Lung (tissue), 12 donors: Measurements from ENCODE around the gene TOPORS. TPM values are rescaled to one million over a fixed set of nuclear protein-coding genes. Genes with fewer than 3 reads are reported as not detected.
A peak's percentile ranks its signal among the peaks of the same experiment; 100 is the strongest.

Experiments
- ATAC-seq: fragments of 200-7000 bp; cut with Tn5 transposase; one replicate; pipeline ENCODE4 v1.9.1; 2020; ENCODE audit warnings: moderate number of reproducible peaks; ENCODE audit not compliant: insufficient read depth, low FRiP score
- DNase-seq, 3 donors: peaks; one replicate each; pipeline ENCODE4 v3.0.0-alpha.2; 2013 to 2017
- H3K27ac ChIP-seq, 2 donors: one replicate each; pipeline ENCODE4 v1.5.1; 2013; ENCODE audit warnings: mild to moderate bottlenecking in 2 of 2, moderate library complexity in 2 of 2, control low read depth in 1 of 2, inconsistent platforms in 1 of 2, low read depth in 1 of 2, low read length in 1 of 2
- H3K27me3 ChIP-seq, 3 donors: one replicate each; pipeline ENCODE4 v1.5.1; 2013; ENCODE audit warnings: low read length in 2 of 3; ENCODE audit not compliant: control insufficient read depth in 3 of 3, insufficient read depth in 3 of 3
- H3K36me3 ChIP-seq, 4 donors: one replicate each; pipeline ENCODE4 v1.5.1; 2013; ENCODE audit warnings: low read length in 4 of 4, mild to moderate bottlenecking in 1 of 4, moderate library complexity in 1 of 4; ENCODE audit not compliant: control insufficient read depth in 4 of 4, insufficient read depth in 4 of 4
- H3K4me1 ChIP-seq, 5 donors: one replicate each; pipeline ENCODE4 v1.5.1; 2013; ENCODE audit warnings: low read length in 5 of 5, mild to moderate bottlenecking in 2 of 5, moderate library complexity in 1 of 5; ENCODE audit not compliant: control insufficient read depth in 5 of 5, insufficient read depth in 5 of 5
- H3K4me3 ChIP-seq: one replicate; pipeline ENCODE4 v1.5.1; 2013; ENCODE audit warnings: mild to moderate bottlenecking, control low read depth, moderate library complexity
- H3K9ac ChIP-seq, 2 donors: one replicate each; pipeline ENCODE4 v1.5.1; 2013; ENCODE audit warnings: low read length in 2 of 2, control low read depth in 1 of 2; ENCODE audit not compliant: insufficient read depth in 1 of 2
- H3K9me3 ChIP-seq, 4 donors: one replicate each; pipeline ENCODE4 v1.5.1; 2013; ENCODE audit warnings: low read length in 3 of 4, mild to moderate bottlenecking in 1 of 4, moderate library complexity in 1 of 4; ENCODE audit not compliant: control insufficient read depth in 4 of 4, insufficient read depth in 3 of 4
- WGBS, 2 donors: extraction: QIAGEN DNeasy Blood & Tissue Kit; methylation state at CpG; one replicate each; pipeline ENCODE4 v1.1.7; 2013; 5-methylcytosine and 5-hydroxymethylcytosine counted together
- polyA plus RNA-seq, 2 donors: library from polyadenylated mRNA; stranded (reverse); fragments of 200-250 nt; gene quantifications; one replicate each; pipeline ENCODE4 v1.2.1, GENCODE V29; 2013
- total RNA-seq, 2 donors: library from RNA; depleted of rRNA in 1 of 2; stranded (reverse); fragments of >200 nt in 1 of 2; gene quantifications; one replicate each; pipeline ENCODE4 v1.2.1, GENCODE V29; 2014 to 2021
- TF ChIP-seq, protein P1 (sequence below): IDR thresholded peaks from 2 replicates; pipeline ENCODE4 v1.5.1; 2012; ENCODE audit warnings: mild to moderate bottlenecking; ENCODE audit errors: control extremely low read depth, extremely low read depth
- donor health status: control.
- donor health status: control.
- donor health status: Bipolar disorder and iron deficiency.
- donor health status: healthy.
- donor health status: DM: yes; HTN: yes; CAD: no.

Gene TOPORS
- total and polyA plus RNA-seq, 4 donors: 6.3 to 31.4 (median 9.2) TPM

DNA sequence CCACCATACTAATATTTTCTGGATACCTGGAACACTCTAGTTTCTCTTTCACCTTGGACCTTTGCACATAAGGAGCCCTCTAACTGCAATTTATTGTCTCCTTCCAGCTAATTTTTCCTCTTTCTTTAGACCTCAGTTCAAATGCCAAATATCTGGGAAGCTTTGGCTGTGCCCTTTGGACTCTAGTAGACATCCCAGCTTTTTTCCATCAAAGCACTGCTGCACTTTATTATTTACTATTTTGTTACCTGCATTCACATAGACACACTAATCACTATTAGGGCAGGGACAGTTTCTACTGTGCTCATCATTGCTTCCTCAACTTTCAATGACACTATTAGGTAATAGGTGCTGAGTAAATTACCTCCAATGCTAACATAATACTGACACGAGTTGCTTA is 28.5 kb downstream of the TOPORS start:
- Histone ChIP-seq H3K4me1 (peaks cover 0 to 20% (median 6%) of the 10 kb centered on the region in 5 donors), H3K36me3 (peaks cover 0 to 1% (median 0%) of the 10 kb centered on the region in 4 donors), H3K27ac (no peak overlapping the region), H3K9ac (no peak overlapping the region), H3K9me3 (no peaks in the 10 kb centered on the region), H3K27me3 (no peaks in the 10 kb centered on the region), H3K4me3 (no peak overlapping the region)
- TF ChIP-seq, protein P1, sequence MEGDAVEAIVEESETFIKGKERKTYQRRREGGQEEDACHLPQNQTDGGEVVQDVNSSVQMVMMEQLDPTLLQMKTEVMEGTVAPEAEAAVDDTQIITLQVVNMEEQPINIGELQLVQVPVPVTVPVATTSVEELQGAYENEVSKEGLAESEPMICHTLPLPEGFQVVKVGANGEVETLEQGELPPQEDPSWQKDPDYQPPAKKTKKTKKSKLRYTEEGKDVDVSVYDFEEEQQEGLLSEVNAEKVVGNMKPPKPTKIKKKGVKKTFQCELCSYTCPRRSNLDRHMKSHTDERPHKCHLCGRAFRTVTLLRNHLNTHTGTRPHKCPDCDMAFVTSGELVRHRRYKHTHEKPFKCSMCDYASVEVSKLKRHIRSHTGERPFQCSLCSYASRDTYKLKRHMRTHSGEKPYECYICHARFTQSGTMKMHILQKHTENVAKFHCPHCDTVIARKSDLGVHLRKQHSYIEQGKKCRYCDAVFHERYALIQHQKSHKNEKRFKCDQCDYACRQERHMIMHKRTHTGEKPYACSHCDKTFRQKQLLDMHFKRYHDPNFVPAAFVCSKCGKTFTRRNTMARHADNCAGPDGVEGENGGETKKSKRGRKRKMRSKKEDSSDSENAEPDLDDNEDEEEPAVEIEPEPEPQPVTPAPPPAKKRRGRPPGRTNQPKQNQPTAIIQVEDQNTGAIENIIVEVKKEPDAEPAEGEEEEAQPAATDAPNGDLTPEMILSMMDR: no peak
- WGBS, 2 donors: 36 to 78% methylated on average over 1 of the region's 1 CpG
- no peak for ATAC-seq
- DNase-seq: peak in 1 of 3 donors; percentile 7

DNA sequence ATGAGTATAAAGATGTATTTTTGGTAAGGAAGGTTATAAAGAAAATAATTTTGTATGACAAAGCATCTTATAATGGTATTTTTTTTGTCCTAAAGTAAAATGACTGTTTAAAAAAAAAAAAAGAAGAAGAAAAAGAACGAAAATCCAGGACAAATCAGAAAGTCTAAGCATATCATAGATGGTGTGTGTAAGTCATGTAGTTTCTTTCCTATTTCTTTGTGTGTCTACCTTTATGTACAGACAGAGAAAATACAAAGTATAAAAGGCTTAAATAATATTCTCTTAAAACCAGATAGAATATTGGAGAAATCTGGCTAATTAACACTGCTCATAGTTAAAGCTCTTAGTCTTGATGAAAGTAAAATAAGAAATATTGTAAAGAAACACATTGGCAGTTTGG is 34.1 kb downstream of the TOPORS start:
- no peaks in the 10 kb centered on the region for H3K27me3 ChIP-seq
- TF ChIP-seq, protein P1: no peak
- DNase-seq (no peak), ATAC-seq (no peak)
- no peaks in the 10 kb centered on the region for H3K9me3 ChIP-seq
- H3K4me1 ChIP-seq: peaks cover 0 to 10% (median 0%) of the 10 kb centered on the region in 5 donors
- peaks cover 0 to 1% (median 0%) of the 10 kb centered on the region in 4 donors for H3K36me3 ChIP-seq
- H3K27ac ChIP-seq: no peak overlapping the region
- no peak overlapping the region for H3K4me3 ChIP-seq
- WGBS, 2 donors: 89 to 100% methylated on average over 1 of the region's 1 CpG
- no peak overlapping the region for H3K9ac ChIP-seq

DNA sequence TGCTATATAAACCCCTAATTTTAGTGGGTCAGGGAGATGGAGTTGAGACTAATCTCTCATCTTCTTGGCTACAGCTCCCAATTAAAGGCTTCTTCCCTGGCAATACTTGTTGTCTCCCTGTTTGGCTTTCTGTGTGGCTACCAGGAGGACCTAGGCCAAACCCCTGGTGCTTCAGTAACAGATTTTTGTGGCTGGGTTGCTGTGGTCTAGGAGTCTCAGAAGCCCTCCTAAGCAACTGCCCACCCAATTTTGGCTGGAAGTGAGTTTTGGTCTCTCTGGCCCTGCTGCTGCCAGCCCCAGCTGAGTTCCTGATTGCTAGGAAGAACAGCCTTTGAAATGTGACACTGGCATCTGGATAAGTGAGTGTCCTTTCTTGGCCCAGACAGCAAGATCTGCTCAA is 36.1 kb downstream of the TOPORS start:
- Histone ChIP-seq H3K9ac (no peak overlapping the region), H3K27ac (no peak overlapping the region), H3K27me3 (no peaks in the 10 kb centered on the region), H3K9me3 (no peaks in the 10 kb centered on the region), H3K4me3 (no peak overlapping the region), H3K4me1 (peaks cover 0 to 2% (median 0%) of the 10 kb centered on the region in 5 donors), H3K36me3 (no peaks in the 10 kb centered on the region)
- ATAC-seq (no peak), DNase-seq (no peak)
- TF ChIP-seq, protein P1: no peak

DNA sequence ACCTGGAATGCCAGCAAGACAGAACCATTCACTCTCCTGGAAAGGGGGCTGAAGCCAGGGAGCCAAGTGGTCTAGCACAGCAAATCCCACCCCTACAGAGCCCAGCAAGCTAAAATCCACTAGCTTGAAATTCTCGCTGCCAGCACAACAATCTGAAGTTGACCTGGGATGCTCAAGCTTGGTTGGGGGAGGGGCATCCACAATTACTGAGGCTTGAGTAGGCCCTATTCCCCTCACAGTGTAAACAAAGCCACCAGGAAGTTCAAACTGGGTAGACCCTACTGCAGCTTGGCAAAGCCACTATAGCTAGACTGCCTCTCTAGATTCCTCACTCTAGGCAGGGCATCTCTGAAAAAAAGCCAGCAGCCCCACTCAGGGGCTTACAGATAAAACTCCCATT is 43.7 kb downstream of the TOPORS start:
- no peaks in the 10 kb centered on the region for H3K9me3 ChIP-seq
- H3K4me3 ChIP-seq: no peak overlapping the region
- H3K4me1 ChIP-seq: peaks cover 0 to 7% (median 0%) of the 10 kb centered on the region in 5 donors
- H3K27me3 ChIP-seq: no peaks in the 10 kb centered on the region
- WGBS, 2 donors: 84 to 90% methylated on average over 1 of the region's 1 CpG
- peak in 1 of 3 donors; percentile 8 for DNase-seq
- no peak for ATAC-seq
- TF ChIP-seq, protein P1: no peak
- peaks cover 0 to 3% (median 0%) of the 10 kb centered on the region in 4 donors for H3K36me3 ChIP-seq
- no peak overlapping the region for H3K9ac ChIP-seq
- H3K27ac ChIP-seq: no peak overlapping the region
